HEK293 (cell line): Measurements from ENCODE around the gene DNAH8.

ENCODE experiments used
- GLIS1 ChIP-seq: fragments of 450-650 bp; formaldehyde crosslinking; IDR thresholded peaks from 2 replicates; pipeline ENCODE4 v1.5.1; 2016; ENCODE audit warnings: missing biosample characterization, missing genetic modification characterization
- SCRT1 ChIP-seq: fragments of 450-650 bp; formaldehyde crosslinking; IDR thresholded peaks from 2 replicates; pipeline ENCODE4 v1.5.1; 2016; ENCODE audit warnings: missing biosample characterization, missing genetic modification characterization, borderline replicate concordance
- ZNF114 ChIP-seq: fragments of 450-650 bp; formaldehyde crosslinking; IDR thresholded peaks from 2 replicates; pipeline ENCODE4 v1.5.0; 2017; ENCODE audit warnings: missing biosample characterization, missing genetic modification characterization
- ZNF140 ChIP-seq: fragments of 450-650 bp; formaldehyde crosslinking; IDR thresholded peaks from 2 replicates; pipeline ENCODE4 v1.5.1; 2016; ENCODE audit warnings: missing biosample characterization, missing genetic modification characterization
- ZNF148 ChIP-seq: fragments of 450-650 bp; formaldehyde crosslinking; IDR thresholded peaks from 2 replicates; pipeline ENCODE4 v1.5.0; 2017; ENCODE audit warnings: missing biosample characterization, missing genetic modification characterization, borderline replicate concordance
- ZNF292 ChIP-seq: fragments of 450-650 bp; formaldehyde crosslinking; IDR thresholded peaks from 2 replicates; pipeline ENCODE4 v1.5.1; 2016; ENCODE audit warnings: low read depth, missing biosample characterization, missing genetic modification characterization, borderline replicate concordance
- ZNF335 ChIP-seq: fragments of 450-650 bp; formaldehyde crosslinking; conservative IDR thresholded peaks from 2 replicates; pipeline ENCODE4 v1.5.1; 2016; ENCODE audit warnings: missing biosample characterization, missing genetic modification characterization
- ZNF354C ChIP-seq: fragments of 450-650 bp; formaldehyde crosslinking; IDR thresholded peaks from 2 replicates; pipeline ENCODE4 v1.5.1; 2016; ENCODE audit warnings: missing biosample characterization, missing genetic modification characterization, low read depth, borderline replicate concordance
- ZNF549 ChIP-seq: fragments of 450-650 bp; IDR thresholded peaks from 2 replicates; pipeline ENCODE4 v1.5.1; 2018; ENCODE audit warnings: missing biosample characterization, missing genetic modification characterization, mild to moderate bottlenecking, inconsistent platforms, moderate library complexity
- ZNF555 ChIP-seq: fragments of 450-650 bp; formaldehyde crosslinking; conservative IDR thresholded peaks from 2 replicates; pipeline ENCODE4 v1.5.1; 2017; ENCODE audit warnings: missing biosample characterization, mild to moderate bottlenecking, missing genetic modification characterization, inconsistent platforms
- ZNF571 ChIP-seq: fragments of 450-650 bp; formaldehyde crosslinking; IDR thresholded peaks from 2 replicates; pipeline ENCODE4 v1.5.0; 2017; ENCODE audit warnings: missing biosample characterization, missing genetic modification characterization
- ZNF664 ChIP-seq: fragments of 450-650 bp; formaldehyde crosslinking; IDR thresholded peaks from 2 replicates; pipeline ENCODE4 v1.5.1; 2016; ENCODE audit warnings: missing biosample characterization, missing genetic modification characterization
- ZNF670 ChIP-seq: fragments of 450-650 bp; formaldehyde crosslinking; IDR thresholded peaks from 2 replicates; pipeline ENCODE4 v1.5.1; 2016; ENCODE audit warnings: missing biosample characterization, missing genetic modification characterization, low read depth
- ZNF777 ChIP-seq: fragments of 450-650 bp; formaldehyde crosslinking; IDR thresholded peaks from 2 replicates; pipeline ENCODE4 v1.5.1; 2017; ENCODE audit warnings: missing biosample characterization, missing genetic modification characterization, borderline replicate concordance
- TF ChIP-seq, protein P1 (sequence below): fragments of 450-650 bp; formaldehyde crosslinking; IDR thresholded peaks from 2 replicates; pipeline ENCODE4 v1.5.1; 2016; ENCODE audit warnings: missing biosample characterization, missing genetic modification characterization
- TF ChIP-seq, protein P2 (sequence below): fragments of 450-650 bp; formaldehyde crosslinking; IDR thresholded peaks from 2 replicates; pipeline ENCODE4 v1.5.1; 2017; ENCODE audit warnings: missing biosample characterization, mild to moderate bottlenecking, missing genetic modification characterization, moderate library complexity
- TF ChIP-seq, protein P3 (sequence below): fragments of 450-650 bp; formaldehyde crosslinking; IDR thresholded peaks from 2 replicates; pipeline ENCODE4 v1.5.1; 2016; ENCODE audit warnings: missing biosample characterization, missing genetic modification characterization, borderline replicate concordance
- TF ChIP-seq, protein P4 (sequence below): fragments of 450-650 bp; formaldehyde crosslinking; IDR thresholded peaks from 2 replicates; pipeline ENCODE4 v1.5.1; 2017; ENCODE audit warnings: missing biosample characterization, missing genetic modification characterization
- TF ChIP-seq, protein P5 (sequence below): fragments of 450-650 bp; formaldehyde crosslinking; IDR thresholded peaks from 2 replicates; pipeline ENCODE4 v1.5.1; 2016; ENCODE audit warnings: missing biosample characterization, missing genetic modification characterization

Gene DNAH8

GRCh38 chr6:38722038-38722437 lies 6.9 kb downstream of the DNAH8 start (continued):
- TF ChIP-seq, protein P1, sequence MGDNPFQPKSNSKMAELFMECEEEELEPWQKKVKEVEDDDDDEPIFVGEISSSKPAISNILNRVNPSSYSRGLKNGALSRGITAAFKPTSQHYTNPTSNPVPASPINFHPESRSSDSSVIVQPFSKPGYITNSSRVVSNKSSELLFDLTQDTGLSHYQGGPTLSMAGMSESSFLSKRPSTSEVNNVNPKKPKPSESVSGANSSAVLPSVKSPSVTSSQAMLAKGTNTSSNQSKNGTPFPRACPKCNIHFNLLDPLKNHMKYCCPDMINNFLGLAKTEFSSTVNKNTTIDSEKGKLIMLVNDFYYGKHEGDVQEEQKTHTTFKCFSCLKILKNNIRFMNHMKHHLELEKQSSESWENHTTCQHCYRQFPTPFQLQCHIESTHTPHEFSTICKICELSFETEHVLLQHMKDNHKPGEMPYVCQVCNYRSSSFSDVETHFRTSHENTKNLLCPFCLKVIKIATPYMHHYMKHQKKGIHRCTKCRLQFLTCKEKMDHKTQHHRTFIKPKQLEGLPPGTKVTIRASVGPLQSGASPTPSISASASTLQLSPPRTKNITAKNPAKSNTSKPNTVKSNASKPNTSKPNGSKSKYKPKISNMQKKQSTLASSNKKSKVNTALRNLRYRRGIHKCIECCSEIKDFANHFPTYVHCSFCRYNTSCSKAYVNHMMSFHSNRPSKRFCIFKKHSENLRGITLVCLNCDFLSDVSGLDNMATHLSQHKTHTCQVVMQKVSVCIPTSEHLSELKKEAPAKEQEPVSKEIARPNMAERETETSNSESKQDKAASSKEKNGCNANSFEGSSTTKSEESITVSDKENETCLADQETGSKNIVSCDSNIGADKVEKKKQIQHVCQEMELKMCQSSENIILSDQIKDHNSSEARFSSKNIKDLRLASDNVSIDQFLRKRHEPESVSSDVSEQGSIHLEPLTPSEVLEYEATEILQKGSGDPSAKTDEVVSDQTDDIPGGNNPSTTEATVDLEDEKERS (tag by site-specific recombination): no peak
- no peak for TF ChIP-seq ZNF571 (tag by site-specific recombination)
- TF ChIP-seq ZNF335 (tag by site-specific recombination): no peak
- TF ChIP-seq, protein P2, sequence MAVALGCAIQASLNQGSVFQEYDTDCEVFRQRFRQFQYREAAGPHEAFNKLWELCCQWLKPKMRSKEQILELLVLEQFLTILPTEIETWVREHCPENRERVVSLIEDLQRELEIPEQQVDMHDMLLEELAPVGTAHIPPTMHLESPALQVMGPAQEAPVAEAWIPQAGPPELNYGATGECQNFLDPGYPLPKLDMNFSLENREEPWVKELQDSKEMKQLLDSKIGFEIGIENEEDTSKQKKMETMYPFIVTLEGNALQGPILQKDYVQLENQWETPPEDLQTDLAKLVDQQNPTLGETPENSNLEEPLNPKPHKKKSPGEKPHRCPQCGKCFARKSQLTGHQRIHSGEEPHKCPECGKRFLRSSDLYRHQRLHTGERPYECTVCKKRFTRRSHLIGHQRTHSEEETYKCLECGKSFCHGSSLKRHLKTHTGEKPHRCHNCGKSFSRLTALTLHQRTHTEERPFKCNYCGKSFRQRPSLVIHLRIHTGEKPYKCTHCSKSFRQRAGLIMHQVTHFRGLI (tag by site-specific recombination): no peak
- TF ChIP-seq ZNF549 (tag by site-specific recombination): no peak
- TF ChIP-seq, protein P3, sequence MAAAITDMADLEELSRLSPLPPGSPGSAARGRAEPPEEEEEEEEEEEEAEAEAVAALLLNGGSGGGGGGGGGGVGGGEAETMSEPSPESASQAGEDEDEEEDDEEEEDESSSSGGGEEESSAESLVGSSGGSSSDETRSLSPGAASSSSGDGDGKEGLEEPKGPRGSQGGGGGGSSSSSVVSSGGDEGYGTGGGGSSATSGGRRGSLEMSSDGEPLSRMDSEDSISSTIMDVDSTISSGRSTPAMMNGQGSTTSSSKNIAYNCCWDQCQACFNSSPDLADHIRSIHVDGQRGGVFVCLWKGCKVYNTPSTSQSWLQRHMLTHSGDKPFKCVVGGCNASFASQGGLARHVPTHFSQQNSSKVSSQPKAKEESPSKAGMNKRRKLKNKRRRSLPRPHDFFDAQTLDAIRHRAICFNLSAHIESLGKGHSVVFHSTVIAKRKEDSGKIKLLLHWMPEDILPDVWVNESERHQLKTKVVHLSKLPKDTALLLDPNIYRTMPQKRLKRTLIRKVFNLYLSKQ (tag by site-specific recombination): no peak
- no peak for TF ChIP-seq ZNF292 (tag by site-specific recombination)
- no peak for TF ChIP-seq GLIS1 (tag by site-specific recombination)
- TF ChIP-seq ZNF114 (tag by site-specific recombination): no peak
- TF ChIP-seq, protein P4, sequence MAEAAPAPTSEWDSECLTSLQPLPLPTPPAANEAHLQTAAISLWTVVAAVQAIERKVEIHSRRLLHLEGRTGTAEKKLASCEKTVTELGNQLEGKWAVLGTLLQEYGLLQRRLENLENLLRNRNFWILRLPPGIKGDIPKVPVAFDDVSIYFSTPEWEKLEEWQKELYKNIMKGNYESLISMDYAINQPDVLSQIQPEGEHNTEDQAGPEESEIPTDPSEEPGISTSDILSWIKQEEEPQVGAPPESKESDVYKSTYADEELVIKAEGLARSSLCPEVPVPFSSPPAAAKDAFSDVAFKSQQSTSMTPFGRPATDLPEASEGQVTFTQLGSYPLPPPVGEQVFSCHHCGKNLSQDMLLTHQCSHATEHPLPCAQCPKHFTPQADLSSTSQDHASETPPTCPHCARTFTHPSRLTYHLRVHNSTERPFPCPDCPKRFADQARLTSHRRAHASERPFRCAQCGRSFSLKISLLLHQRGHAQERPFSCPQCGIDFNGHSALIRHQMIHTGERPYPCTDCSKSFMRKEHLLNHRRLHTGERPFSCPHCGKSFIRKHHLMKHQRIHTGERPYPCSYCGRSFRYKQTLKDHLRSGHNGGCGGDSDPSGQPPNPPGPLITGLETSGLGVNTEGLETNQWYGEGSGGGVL: no peak
- no peak for TF ChIP-seq ZNF664 (tag by site-specific recombination)
- TF ChIP-seq ZNF555: no peak
- TF ChIP-seq ZNF670: no peak
- TF ChIP-seq ZNF140 (tag by site-specific recombination): no peak
- TF ChIP-seq ZNF354C (tag by site-specific recombination): no peak
- no peak for TF ChIP-seq ZNF148 (tag by site-specific recombination)
- no peak for TF ChIP-seq ZNF777
- no peak for TF ChIP-seq SCRT1
- TF ChIP-seq, protein P5, sequence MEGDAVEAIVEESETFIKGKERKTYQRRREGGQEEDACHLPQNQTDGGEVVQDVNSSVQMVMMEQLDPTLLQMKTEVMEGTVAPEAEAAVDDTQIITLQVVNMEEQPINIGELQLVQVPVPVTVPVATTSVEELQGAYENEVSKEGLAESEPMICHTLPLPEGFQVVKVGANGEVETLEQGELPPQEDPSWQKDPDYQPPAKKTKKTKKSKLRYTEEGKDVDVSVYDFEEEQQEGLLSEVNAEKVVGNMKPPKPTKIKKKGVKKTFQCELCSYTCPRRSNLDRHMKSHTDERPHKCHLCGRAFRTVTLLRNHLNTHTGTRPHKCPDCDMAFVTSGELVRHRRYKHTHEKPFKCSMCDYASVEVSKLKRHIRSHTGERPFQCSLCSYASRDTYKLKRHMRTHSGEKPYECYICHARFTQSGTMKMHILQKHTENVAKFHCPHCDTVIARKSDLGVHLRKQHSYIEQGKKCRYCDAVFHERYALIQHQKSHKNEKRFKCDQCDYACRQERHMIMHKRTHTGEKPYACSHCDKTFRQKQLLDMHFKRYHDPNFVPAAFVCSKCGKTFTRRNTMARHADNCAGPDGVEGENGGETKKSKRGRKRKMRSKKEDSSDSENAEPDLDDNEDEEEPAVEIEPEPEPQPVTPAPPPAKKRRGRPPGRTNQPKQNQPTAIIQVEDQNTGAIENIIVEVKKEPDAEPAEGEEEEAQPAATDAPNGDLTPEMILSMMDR (tag by site-specific recombination): no peak
